Measurements from ENCODE around the gene AKAP13.

The AKAP13 gene

DNA sequence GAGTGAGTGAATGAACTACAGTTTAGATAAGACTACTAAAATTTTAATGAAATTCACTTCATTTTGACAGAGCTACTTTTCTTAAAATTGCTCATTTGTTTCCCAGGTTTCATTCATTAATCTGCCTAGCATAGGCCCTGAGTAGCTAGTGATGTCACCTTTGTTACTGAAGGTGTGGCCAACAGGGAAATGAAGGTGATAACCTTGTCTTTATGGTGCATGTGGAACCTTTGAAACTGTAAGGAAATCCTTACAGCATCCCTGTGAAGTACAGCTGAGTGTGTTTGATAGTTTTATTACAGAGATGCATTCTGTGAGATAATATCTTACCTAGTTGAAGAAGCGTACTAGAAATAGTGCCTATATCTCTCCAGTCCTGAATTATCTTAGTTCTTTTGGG is 112.9 kb downstream of the AKAP13 start:
- TF ChIP-seq, protein P1, sequence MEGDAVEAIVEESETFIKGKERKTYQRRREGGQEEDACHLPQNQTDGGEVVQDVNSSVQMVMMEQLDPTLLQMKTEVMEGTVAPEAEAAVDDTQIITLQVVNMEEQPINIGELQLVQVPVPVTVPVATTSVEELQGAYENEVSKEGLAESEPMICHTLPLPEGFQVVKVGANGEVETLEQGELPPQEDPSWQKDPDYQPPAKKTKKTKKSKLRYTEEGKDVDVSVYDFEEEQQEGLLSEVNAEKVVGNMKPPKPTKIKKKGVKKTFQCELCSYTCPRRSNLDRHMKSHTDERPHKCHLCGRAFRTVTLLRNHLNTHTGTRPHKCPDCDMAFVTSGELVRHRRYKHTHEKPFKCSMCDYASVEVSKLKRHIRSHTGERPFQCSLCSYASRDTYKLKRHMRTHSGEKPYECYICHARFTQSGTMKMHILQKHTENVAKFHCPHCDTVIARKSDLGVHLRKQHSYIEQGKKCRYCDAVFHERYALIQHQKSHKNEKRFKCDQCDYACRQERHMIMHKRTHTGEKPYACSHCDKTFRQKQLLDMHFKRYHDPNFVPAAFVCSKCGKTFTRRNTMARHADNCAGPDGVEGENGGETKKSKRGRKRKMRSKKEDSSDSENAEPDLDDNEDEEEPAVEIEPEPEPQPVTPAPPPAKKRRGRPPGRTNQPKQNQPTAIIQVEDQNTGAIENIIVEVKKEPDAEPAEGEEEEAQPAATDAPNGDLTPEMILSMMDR (IDR thresholded peaks at IDR 0.05) = no peak

DNA sequence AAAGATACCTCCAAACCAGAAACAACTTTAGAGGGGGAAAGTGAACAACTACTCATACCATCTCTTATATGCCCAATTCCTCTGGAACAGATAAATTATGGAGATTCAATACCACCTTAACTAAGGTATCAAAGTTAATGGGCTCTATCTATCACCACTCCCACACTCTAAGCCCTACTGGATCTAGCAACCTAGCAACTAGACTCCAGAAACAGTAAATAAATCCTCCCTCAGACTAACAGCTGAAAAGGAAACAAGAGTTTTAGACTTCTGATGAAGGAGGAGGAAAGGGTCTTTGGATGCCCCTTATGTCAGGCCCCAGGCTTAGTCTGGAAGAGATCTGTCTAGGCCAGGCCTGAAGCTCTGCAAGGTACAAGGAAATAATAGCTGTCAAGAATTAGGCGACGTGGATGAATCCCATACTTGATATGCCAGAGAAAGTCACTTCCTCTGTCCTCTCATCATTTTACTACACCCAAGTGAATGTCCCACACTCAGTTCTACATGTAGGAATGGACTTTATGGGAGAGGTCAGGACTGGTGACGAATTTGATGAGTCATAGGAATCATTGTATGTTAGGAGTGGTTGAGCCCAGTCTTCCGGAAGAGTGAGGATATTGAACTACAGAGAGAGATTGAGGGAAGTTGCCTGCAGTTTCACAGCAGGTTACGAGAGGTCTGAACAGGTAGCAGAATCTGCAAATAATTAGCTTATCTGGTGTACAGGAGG is 113.8 kb downstream of the AKAP13 start:
- TF ChIP-seq, protein P1 (IDR thresholded peaks at IDR 0.05) = no peak

DNA sequence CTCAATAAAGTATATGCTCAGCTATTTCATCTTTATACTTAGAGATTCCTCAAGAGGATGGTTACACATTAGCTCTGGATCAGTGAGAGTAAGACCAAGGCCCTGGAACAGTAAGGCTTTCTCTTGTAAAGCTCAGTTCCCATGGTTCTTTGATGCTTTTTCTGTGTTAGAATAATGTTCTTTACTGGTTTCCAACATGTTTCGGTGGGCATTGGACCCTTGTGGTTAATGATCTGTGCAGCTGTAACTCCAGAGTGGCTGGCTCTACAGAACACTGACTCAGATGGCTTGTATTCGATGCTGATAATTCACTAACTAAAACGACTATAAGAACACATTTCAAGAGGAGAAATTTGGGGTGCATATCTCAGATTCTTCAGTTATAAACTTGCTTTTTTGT is 114.7 kb downstream of the AKAP13 start:
- TF ChIP-seq, protein P1 (IDR thresholded peaks at IDR 0.05) = no peak

DNA sequence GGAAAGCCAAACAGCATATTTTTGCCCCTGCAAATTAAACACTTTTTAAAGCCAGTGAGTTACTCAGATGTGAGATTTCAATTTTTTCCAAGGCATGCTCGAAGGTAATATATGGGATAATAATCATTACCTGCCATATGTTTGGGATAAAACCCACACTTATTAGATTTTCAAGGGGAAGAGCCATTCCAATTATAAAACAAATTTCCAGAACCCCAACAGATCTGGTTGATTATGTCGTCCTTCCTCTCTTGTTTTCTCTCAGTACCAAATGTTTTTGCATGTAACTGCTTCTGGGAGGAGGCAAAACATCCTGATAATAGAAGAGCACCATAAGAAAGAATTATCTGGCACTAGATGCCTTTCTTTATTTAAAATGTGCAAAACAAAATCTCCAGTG is 115.1 kb downstream of the AKAP13 start:
- TF ChIP-seq, protein P1 (IDR thresholded peaks at IDR 0.05) = no peak

DNA sequence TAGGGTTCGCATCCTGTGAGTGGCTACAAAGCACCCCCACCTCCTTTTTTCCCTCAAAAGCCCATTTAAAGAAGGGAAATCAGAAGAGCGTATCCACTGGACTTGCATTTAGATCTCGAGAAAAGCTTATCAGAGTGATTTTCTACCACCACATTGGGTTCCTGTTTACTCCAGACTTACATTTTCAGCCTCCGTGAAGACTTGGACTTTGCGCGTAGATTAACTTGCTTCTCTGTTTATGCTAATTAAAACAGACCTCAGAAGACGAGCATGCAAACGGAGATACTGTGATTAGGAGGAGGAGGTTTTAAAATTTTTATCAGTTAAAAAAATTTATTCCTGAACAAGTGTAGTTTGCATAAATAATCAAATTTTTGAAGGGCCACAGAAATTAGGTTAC is 115.7 kb downstream of the AKAP13 start:
- TF ChIP-seq, protein P1 (IDR thresholded peaks at IDR 0.05) = no peak

DNA sequence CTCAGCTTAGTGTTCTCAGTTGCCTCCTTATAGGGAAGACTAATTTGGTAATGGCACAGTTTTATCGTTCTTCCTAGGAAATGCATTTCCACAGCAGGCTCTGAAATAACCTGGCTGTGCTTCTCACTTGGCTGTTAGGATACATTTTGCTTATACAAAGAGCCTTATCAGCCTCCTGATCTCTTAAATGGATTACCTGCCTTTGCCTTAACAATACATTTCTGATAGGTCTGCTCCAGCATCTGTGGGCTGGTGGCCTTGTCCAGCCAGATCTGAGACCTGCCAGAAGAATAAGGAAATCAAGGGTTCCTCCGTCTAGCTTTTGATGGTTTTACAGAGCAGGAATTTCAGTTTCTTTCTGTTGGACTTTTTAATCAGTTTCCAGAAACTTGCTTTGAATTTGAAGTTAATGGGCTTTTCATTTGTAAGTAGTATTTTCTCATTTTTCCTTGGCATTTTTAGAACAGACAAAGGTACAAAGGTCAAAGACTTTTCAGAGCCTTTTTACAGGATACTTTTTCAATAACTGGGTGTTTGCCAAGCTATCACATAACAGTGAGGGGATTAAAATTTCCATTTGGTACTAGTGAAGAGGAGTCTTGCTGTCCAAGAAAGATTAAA is 116.3 kb downstream of the AKAP13 start:
- TF ChIP-seq, protein P1 (IDR thresholded peaks at IDR 0.05) = no peak

DNA sequence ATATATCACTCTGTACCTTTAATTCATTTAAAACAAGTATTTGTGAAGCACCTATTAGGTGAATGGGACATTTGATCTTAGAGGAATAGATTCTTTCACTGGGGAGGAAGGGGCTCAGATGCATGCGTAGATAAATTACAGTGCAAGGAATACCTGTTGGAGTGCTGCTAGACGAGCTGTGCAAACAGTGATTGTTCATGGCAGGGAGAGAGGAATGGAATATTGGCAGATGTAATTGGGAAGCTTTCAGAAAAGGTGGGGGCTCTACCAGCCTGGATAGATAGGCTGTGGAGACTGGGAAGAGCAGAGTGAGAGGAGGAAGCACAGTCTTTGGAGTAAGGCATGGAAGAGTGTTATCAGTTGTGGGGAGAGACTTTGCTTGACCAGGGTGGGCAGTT is 116.8 kb downstream of the AKAP13 start:
- TF ChIP-seq, protein P1 (IDR thresholded peaks at IDR 0.05) = no peak
